ENCODE measurements around the gene PCDHB3.
"Not testable (repeated sequence)": the region's sequence is repeated elsewhere in the genome, so short reads cannot be mapped to it uniquely, and the experiment has no call there.

DNA sequence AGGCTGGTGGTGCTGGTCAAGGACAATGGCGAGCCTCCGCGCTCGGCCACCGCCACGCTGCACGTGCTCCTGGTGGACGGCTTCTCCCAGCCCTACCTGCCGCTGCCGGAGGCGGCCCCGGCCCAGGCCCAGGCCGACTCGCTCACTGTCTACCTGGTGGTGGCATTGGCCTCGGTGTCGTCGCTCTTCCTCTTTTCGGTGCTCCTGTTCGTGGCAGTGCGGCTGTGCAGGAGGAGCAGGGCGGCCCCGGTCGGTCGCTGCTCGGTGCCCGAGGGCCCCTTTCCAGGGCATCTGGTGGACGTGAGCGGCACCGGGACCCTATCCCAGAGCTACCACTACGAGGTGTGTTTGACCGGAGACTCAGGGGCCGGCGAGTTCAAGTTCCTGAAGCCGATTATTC, 37.1 kb downstream of the PCDHB3 start:
- not testable (repeated sequence) for TF ChIP-seq CTCF (optimal IDR thresholded peaks at IDR 0.05 in 1 of 3, IDR thresholded peaks at IDR 0.05 in 1 of 3, conservative IDR thresholded peaks at IDR 0.05 in 1 of 3; ENCODE audit: extremely low read depth in 1 of 3, insufficient read depth in 2 of 3, low read length in 3 of 3); EZH2 (IDR thresholded peaks at IDR 0.05; ENCODE audit: low read length)
